SK-N-MC (cell line): ENCODE results near the gene PCTP.

Source experiments
- DNase-seq: peaks from one replicate; pipeline ENCODE4 v3.0.0-alpha.2; 2011; ENCODE audit warnings: low read depth, low spot score
- H3K27ac ChIP-seq: fragments of 200-600 bp; sonication (generic); 2 replicates; pipeline ENCODE4 v1.5.1; 2016; ENCODE audit warnings: mixed run types
- H3K36me3 ChIP-seq: fragments of 200-600 bp; sonication (generic); 2 replicates; pipeline ENCODE4 v1.6.1; 2017; ENCODE audit warnings: antibody characterized with exemption, low read length, mixed read lengths; ENCODE audit not compliant: insufficient read depth
- H3K4me3 ChIP-seq: fragments of 200-600 bp; sonication (generic); 2 replicates; pipeline ENCODE4 v1.5.1; 2016
- H3K9ac ChIP-seq: fragments of 200-600 bp; sonication (generic); 2 replicates; pipeline ENCODE4 v1.8.0; 2017; ENCODE audit warnings: mixed run types, mixed read lengths; ENCODE audit not compliant: insufficient read length
- H3K9me3 ChIP-seq: fragments of 200-600 bp; sonication (generic); 2 replicates; pipeline ENCODE4 v1.6.1; 2017; ENCODE audit warnings: low read depth, mild to moderate bottlenecking, antibody characterized with exemption, low read length, moderate library complexity, mixed read lengths
- EZH2 ChIP-seq: fragments of 200-600 bp; sonication (generic); IDR thresholded peaks from one replicate; pipeline ENCODE4 v1.6.1; 2017; ENCODE audit warnings: antibody characterized with exemption
- FOXP2 ChIP-seq: optimal IDR thresholded peaks from 2 replicates; pipeline ENCODE3; 2011; ENCODE audit warnings: mild to moderate bottlenecking, moderate library complexity; ENCODE audit not compliant: insufficient read depth; ENCODE audit errors: extremely low read length, control extremely low read depth
- POLR2AphosphoS5 ChIP-seq: IDR thresholded peaks from 2 replicates; pipeline ENCODE4 v1.6.1; 2012; ENCODE audit warnings: mild to moderate bottlenecking, low read depth, low read length, borderline replicate concordance

Gene PCTP

DNA sequence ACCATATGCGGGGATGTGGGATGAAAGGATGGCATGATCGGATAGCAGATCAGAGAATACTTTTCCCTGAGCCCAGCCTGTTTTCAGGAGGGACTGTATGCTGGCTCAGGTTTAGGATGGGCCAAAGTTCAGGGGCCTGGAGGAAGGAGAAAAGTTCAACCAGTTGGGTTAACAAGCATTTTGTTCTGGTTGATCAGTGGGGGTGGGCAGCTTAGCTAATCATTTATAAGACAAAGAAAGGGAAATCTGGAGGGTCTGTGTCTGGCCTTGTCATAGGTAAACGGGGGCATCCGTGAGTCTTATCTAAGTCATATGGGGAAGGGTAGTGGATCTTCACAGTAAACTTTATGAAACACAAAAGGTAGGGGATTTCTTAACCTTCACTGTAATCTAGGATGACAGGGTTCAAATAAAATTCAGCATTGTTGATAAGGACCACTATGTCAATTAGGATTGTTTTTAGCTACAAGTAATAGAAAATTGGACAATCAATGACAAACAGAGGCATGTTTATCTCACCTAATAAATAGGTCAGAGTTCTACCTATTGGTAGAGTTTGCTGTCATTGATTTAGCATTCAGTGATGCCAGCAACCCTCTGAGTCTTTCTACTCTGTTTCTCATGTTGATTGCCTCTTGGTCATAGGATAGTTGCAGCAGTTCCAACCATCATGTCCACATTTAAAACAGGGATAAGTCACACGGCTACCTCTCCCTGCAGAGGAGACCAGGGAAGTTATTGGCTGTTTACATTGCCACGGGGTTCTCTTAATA is 11.4 kb downstream of the PCTP start:
- Histone ChIP-seq H3K36me3 (no peaks in the 10 kb centered on the region), H3K9me3 (no peaks in the 10 kb centered on the region), H3K9ac (no peak overlapping the region), H3K4me3 (no peak overlapping the region), H3K27ac (no peak overlapping the region; the same call in 1 of the 2 replicates)
- TF ChIP-seq EZH2 (no peak), FOXP2 (no peak)
- no peak for DNase-seq

DNA sequence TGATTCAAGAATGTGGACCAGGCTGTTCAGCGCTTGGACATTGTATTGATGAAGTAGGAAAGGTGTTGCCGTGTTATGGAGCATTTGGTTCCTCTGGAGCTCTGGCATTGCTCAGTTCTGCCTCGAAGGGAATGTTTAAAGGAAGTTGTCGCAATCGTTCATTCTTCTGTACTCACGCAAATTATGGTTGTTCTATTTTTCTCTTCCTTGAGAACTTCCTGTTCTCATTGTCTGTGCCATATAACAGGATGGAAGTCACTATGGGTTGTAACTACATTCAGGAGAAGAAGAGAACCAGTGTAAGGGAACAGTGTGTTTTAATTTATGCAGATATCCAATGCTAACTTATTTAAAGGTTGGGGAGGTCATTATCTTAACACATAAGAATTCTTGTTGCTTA is 13.0 kb downstream of the PCTP start:
- Histone ChIP-seq H3K9ac (no peak overlapping the region), H3K4me3 (peak overlapping the region; percentile 56), H3K9me3 (no peaks in the 10 kb centered on the region), H3K27ac (peak overlapping the region; percentile 95), H3K36me3 (no peaks in the 10 kb centered on the region)
- peak; percentile 88 for DNase-seq
- no peak for TF ChIP-seq EZH2
- no peak; the same call in 1 of the 2 replicates for TF ChIP-seq POLR2AphosphoS5
- TF ChIP-seq FOXP2, result no peak

DNA sequence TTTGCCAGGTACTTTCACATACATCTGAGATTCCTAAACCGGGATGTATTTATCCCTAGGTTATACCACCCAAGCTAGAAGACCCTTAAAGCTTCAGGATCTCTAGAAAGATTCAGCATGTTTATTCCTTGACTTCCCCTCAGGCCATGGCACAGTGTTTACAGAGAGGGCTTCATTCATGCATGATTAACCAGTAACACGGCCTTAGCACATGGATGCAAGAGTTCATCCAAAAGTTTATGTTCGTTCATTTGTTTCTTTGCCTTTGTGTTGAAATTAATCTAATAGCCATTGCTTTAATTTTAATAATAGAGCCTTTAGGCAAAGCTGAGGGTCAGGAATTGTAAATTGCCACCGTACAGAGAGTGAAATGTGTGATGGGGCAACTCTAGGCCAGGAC is 13.8 kb downstream of the PCTP start:
- TF ChIP-seq POLR2AphosphoS5 (no peak), FOXP2 (no peak), EZH2 (no peak)
- DNase-seq, result no peak
- Histone ChIP-seq H3K36me3 (no peaks in the 10 kb centered on the region), H3K9ac (no peak overlapping the region), H3K27ac (peak overlapping the region; percentile 95), H3K9me3 (no peaks in the 10 kb centered on the region), H3K4me3 (peak overlapping the region; percentile 56)

DNA sequence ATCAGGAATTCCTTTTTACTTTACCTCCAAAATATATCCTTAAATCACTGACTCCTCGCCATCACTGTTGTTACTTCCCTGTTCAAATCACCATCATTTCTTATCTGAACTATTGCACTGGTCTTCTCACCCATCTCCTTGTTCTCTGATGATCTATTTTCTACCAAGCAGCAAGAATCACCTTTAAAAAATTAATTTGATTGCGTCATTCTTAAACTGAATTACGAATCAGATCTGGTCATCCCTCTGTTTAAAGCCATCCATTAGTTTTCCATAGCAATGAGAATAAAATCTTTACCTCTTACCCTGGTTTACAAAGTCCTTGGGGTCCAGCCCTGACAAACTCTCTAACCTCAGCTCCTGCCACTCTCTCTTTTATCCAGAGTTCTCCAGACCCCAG is 14.6 kb downstream of the PCTP start:
- H3K9me3 ChIP-seq, result no peaks in the 10 kb centered on the region
- H3K9ac ChIP-seq, result no peak overlapping the region
- TF ChIP-seq POLR2AphosphoS5 (no peak), FOXP2 (no peak), EZH2 (no peak)
- no peaks in the 10 kb centered on the region for H3K36me3 ChIP-seq
- DNase-seq, result no peak
- H3K27ac ChIP-seq, result no peak overlapping the region
- H3K4me3 ChIP-seq, result no peak overlapping the region

DNA sequence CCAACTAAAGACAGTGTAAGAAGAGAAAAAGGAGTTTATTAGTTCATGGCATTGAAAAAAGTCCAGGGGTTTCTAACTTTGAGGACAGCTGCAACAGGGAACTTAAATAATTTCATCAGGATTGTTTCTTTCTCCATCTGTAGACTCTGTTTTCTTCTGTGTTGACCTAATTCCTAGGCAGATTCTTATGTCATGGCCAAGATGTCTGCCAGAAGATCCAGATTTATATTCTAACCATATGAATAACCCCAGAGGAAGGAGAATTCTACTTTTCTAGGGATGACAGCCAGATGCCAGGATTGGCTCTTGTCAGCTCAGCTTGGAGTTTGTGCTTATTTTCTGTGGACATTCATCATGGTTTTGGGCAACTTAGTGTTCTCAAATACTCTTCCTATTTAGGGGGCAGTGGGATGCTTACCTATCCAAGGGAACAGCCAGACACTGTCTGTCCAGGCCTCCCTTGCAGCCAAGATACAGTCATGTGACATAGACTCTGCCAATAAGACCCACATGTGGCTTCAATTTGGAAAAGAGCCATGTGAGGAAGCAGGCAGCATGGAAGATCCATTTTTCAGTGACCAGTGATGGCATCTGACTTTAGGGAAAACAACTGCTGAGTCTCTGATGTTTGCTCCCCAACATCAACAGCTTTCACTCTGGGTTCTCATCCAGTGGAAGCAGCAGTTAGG is 18.2 kb downstream of the PCTP start:
- H3K9ac ChIP-seq, result no peak overlapping the region
- H3K27ac ChIP-seq, result peak overlapping the region; percentile 72; the same call in 1 of the 2 replicates
- H3K9me3 ChIP-seq, result no peaks in the 10 kb centered on the region
- TF ChIP-seq FOXP2, result no peak
- no peak for TF ChIP-seq EZH2
- TF ChIP-seq POLR2AphosphoS5, result no peak
- H3K4me3 ChIP-seq, result no peak overlapping the region
- DNase-seq, result no peak
- no peaks in the 10 kb centered on the region for H3K36me3 ChIP-seq

DNA sequence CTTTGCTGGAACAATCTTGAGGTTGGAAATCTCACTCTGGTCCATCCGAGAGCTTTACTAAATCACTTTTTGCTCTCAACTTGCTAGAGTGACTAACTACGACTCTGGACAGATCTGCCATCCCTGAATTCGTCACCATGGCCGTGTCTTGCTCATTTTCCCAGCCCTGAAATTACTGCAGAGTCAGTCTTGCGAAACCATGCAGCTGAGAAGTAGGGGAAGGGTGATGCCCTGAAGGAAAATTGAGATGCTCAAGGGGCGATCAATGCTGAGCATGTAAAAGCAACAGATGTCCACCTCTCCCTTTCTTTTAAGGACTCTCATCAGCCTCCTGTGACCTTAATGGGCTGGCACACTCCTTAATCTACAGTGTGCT is 18.8 kb downstream of the PCTP start:
- DNase-seq, result no peak
- Histone ChIP-seq H3K9me3 (no peaks in the 10 kb centered on the region), H3K36me3 (no peaks in the 10 kb centered on the region), H3K27ac (peak overlapping the region; percentile 72), H3K4me3 (0 out of 2 replicates have a peak overlapping the region, but pooled peaks have one; percentile 23), H3K9ac (no peak overlapping the region)
- TF ChIP-seq POLR2AphosphoS5 (no peak), FOXP2 (no peak), EZH2 (no peak)

DNA sequence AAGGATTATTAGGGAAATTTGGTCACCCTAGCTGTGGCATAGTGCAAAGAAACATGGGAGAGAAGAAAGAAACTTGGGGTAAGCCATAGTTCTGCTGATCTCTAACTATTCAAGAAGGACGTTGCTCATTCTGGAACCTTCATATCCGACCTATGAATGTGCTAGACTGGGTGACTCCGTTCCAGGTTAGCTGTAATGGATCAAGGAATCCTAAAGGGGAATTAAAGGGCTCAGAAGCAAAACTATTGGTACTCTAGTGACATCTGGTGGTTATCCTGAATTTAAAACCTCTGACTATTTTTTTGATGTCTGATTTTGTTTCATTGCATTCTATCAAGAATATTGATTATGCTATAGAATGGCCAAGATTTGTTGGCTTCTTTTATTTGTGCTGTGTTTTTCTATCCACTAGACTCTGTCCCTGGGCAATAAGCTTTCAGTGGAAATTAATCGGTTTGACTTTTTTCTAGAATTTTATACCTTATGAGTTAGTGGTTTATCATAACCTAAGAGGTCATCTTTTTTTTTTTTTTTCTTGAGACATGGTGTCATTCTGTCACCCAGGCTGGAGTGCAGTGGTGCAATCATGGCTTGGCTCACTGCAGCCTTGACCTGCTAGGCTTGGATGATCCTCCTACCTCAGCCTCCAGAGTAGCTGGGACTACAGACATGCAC is 19.5 kb downstream of the PCTP start:
- Histone ChIP-seq H3K36me3 (no peaks in the 10 kb centered on the region), H3K4me3 (0 out of 2 replicates have a peak overlapping the region, but pooled peaks have one; percentile 23), H3K9ac (no peak overlapping the region), H3K27ac (peak overlapping the region; percentile 72), H3K9me3 (no peaks in the 10 kb centered on the region)
- DNase-seq, result peak; percentile 65
- no peak for TF ChIP-seq FOXP2

DNA sequence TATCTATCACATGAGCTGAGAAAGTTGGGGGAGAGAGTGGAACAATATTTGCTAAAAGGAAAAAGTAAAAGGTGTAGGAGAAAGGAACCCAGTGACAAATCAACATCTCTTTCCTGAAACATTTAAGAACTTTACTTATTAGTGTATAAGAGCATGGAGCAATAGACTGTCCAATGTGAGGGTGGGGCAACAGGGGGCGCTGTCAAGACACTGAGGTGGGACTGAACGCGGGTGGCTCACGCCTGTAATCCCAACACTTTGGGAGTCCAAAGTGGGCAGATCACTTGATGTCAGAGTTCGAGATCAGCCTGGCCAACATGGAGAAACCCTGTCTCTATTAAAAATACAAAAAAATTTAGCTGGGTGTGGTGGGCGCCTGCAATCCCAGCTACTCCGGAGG is 21.2 kb downstream of the PCTP start:
- DNase-seq, result no peak
- H3K9me3 ChIP-seq, result no peaks in the 10 kb centered on the region
- H3K4me3 ChIP-seq, result no peak overlapping the region
- no peak overlapping the region for H3K9ac ChIP-seq
- TF ChIP-seq POLR2AphosphoS5 (no peak), EZH2 (no peak), FOXP2 (no peak)
- no peak overlapping the region for H3K27ac ChIP-seq
- H3K36me3 ChIP-seq, result no peaks in the 10 kb centered on the region
